Neural progenitor cell (in vitro differentiated cells): ENCODE measurements around the gene FOXO1.

ENCODE experiments used
- EZH2 ChIP-seq: fragments of 200-600 bp; sonication (generic); IDR thresholded peaks from 2 replicates; pipeline ENCODE4 v1.6.1; 2017; ENCODE audit warnings: antibody characterized with exemption, mild to moderate bottlenecking, moderate library complexity
- EZH2phosphoT487 ChIP-seq: fragments of 200-600 bp; sonication (generic); IDR thresholded peaks from 2 replicates; pipeline ENCODE4 v1.6.1; 2017; ENCODE audit warnings: antibody characterized with exemption
- TF ChIP-seq, protein P1 (sequence below): fragments of 200-600 bp; sonication (generic); IDR thresholded peaks from 2 replicates; pipeline ENCODE4 v1.5.1; 2017; ENCODE audit warnings: antibody characterized with exemption, mild to moderate bottlenecking

DNA sequence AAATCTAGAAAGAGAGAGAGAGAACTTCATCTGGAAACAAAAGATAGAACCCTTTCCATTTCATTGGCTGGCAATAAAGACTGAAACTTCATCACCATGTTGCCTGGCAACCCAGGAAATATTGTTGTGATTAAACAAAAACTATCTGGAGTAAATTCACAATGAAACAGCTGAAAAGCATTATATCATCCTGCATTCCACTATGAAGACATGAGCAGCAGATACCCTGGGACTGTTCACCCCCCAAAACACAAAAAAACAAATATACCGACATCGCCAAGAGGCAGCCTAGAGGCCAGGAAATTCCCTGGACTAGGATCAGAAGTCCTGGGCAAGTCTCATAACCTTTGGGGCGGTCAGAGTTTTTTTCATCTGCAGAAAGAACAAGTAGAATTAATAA is 158.3 kb downstream of the FOXO1 start:
- TF ChIP-seq, protein P1, sequence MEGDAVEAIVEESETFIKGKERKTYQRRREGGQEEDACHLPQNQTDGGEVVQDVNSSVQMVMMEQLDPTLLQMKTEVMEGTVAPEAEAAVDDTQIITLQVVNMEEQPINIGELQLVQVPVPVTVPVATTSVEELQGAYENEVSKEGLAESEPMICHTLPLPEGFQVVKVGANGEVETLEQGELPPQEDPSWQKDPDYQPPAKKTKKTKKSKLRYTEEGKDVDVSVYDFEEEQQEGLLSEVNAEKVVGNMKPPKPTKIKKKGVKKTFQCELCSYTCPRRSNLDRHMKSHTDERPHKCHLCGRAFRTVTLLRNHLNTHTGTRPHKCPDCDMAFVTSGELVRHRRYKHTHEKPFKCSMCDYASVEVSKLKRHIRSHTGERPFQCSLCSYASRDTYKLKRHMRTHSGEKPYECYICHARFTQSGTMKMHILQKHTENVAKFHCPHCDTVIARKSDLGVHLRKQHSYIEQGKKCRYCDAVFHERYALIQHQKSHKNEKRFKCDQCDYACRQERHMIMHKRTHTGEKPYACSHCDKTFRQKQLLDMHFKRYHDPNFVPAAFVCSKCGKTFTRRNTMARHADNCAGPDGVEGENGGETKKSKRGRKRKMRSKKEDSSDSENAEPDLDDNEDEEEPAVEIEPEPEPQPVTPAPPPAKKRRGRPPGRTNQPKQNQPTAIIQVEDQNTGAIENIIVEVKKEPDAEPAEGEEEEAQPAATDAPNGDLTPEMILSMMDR, result no peak
- TF ChIP-seq EZH2phosphoT487 (no peak), EZH2 (no peak)
